WTC11 (cell line): ENCODE data around the gene MYLK. TPM values are rescaled to one million over a fixed set of nuclear protein-coding genes. Genes with fewer than 3 reads are reported as not detected.

Experiments used
- ATAC-seq: fragments of 200-7000 bp; cut with Tn5 transposase; 2 replicates; pipeline ENCODE4 v1.10.0; 2021; ENCODE audit warnings: mild to moderate bottlenecking, moderate library complexity
- CTCF ChIA-PET: fragments of 300-600 bp; sonication (Branson Sonifier 250); formaldehyde crosslinking; loops from one replicate; lab custom pipeline; 2021; ENCODE audit warnings: antibody characterized with exemption; lab: Charles Lee
- POLR2A ChIA-PET: fragments of 350-600 bp; sonication (Branson Sonifier 250); formaldehyde crosslinking; loops from one replicate; lab custom pipeline; 2021; ENCODE audit warnings: antibody characterized with exemption; lab: Charles Lee
- DNase-seq: peaks from one replicate; pipeline ENCODE4 v3.0.0; 2021; ENCODE audit warnings: low spot score
- H3K27ac Mint-ChIP-seq: 2 replicates; pipeline ENCODE4 v1.8.0; 2021; ENCODE audit warnings: mixed read lengths
- H3K27me3 Mint-ChIP-seq: 2 replicates; pipeline ENCODE4 v1.8.0; 2021; ENCODE audit warnings: low read depth, mild to moderate bottlenecking, moderate library complexity, mixed read lengths
- H3K36me3 Mint-ChIP-seq: 2 replicates; pipeline ENCODE4 v1.8.0; 2021; ENCODE audit warnings: mixed read lengths
- H3K4me1 Mint-ChIP-seq: 2 replicates; pipeline ENCODE4 v1.8.0; 2022; ENCODE audit warnings: mixed read lengths
- H3K4me3 Mint-ChIP-seq: 2 replicates; pipeline ENCODE4 v1.8.0; 2021; ENCODE audit warnings: mild to moderate bottlenecking, moderate library complexity, mixed read lengths
- H3K9me3 Mint-ChIP-seq: 2 replicates; pipeline ENCODE4 v1.8.0; 2021; ENCODE audit warnings: mixed read lengths
- CBFB ChIP-seq: sonication (generic); formaldehyde crosslinking; IDR thresholded peaks from 2 replicates; pipeline ENCODE4 v1.8.1; 2022; ENCODE audit warnings: mild to moderate bottlenecking, low read depth, missing genetic modification reagents
- FOXJ3 ChIP-seq: sonication (generic); formaldehyde crosslinking; IDR thresholded peaks from 2 replicates; pipeline ENCODE4 v1.9.0; 2021; ENCODE audit warnings: missing genetic modification reagents, mild to moderate bottlenecking, borderline replicate concordance
- FOXP1 ChIP-seq: sonication (generic); formaldehyde crosslinking; IDR thresholded peaks from 2 replicates; pipeline ENCODE4 v1.8.0; 2022; ENCODE audit warnings: missing genetic modification reagents, mild to moderate bottlenecking, moderate library complexity, borderline replicate concordance
- HMGA2 ChIP-seq: fragments of 250-450 bp; sonication (Bioruptor Pico); IDR thresholded peaks from 2 replicates; pipeline ENCODE4 v1.4.0; 2021; ENCODE audit warnings: mild to moderate bottlenecking, moderate library complexity
- KAT7 ChIP-seq: sonication (generic); formaldehyde crosslinking; IDR thresholded peaks from 2 replicates; pipeline ENCODE4 v1.8.1; 2023; ENCODE audit warnings: missing genetic modification reagents, mild to moderate bottlenecking, borderline replicate concordance
- MXD4 ChIP-seq: fragments of 250-450 bp; sonication (Bioruptor Pico); IDR thresholded peaks from 2 replicates; pipeline ENCODE4 v1.8.0; 2021; ENCODE audit warnings: mild to moderate bottlenecking, moderate library complexity, borderline replicate concordance
- MYBL2 ChIP-seq: sonication (generic); formaldehyde crosslinking; IDR thresholded peaks from 2 replicates; pipeline ENCODE4 v1.8.1; 2023; ENCODE audit warnings: mild to moderate bottlenecking, moderate library complexity, missing genetic modification reagents
- NFYB ChIP-seq: sonication (generic); formaldehyde crosslinking; conservative IDR thresholded peaks from 2 replicates; pipeline ENCODE4 v1.8.0; 2022; ENCODE audit warnings: low read depth, missing genetic modification reagents
- NR3C1 ChIP-seq: sonication (generic); formaldehyde crosslinking; conservative IDR thresholded peaks from 2 replicates; pipeline ENCODE4 v1.8.1; 2023; ENCODE audit warnings: low read depth, mild to moderate bottlenecking, missing genetic modification reagents
- PRRX2 ChIP-seq: fragments of 250-450 bp; sonication (Bioruptor Pico); IDR thresholded peaks from 2 replicates; pipeline ENCODE4 v1.8.0; 2021; ENCODE audit warnings: mild to moderate bottlenecking
- SMAD3 ChIP-seq: sonication (generic); formaldehyde crosslinking; IDR thresholded peaks from 2 replicates; pipeline ENCODE4 v1.8.0; 2022; ENCODE audit warnings: missing genetic modification reagents, mild to moderate bottlenecking, borderline replicate concordance
- SOX15 ChIP-seq: fragments of 250-450 bp; sonication (Bioruptor Pico); IDR thresholded peaks from 2 replicates; pipeline ENCODE4 v1.9.0; 2021; ENCODE audit warnings: mild to moderate bottlenecking
- ZBTB21 ChIP-seq: sonication (generic); formaldehyde crosslinking; IDR thresholded peaks from 2 replicates; pipeline ENCODE4 v1.8.1; 2023; ENCODE audit warnings: mild to moderate bottlenecking, missing genetic modification reagents, borderline replicate concordance
- ZNF263 ChIP-seq: sonication (generic); formaldehyde crosslinking; IDR thresholded peaks from 2 replicates; pipeline ENCODE4 v1.8.1; 2022; ENCODE audit warnings: low read depth, mild to moderate bottlenecking, moderate library complexity, missing genetic modification reagents
- ZNF416 ChIP-seq: fragments of 250-450 bp; sonication (Bioruptor Pico); IDR thresholded peaks from 2 replicates; pipeline ENCODE4 v1.9.0; 2021; ENCODE audit warnings: mild to moderate bottlenecking, inconsistent platforms
- total RNA-seq: library from RNA; stranded (reverse); gene quantifications from 3 replicates; pipeline ENCODE4 v1.2.3, GENCODE V29; 2021
- TF ChIP-seq, protein P1 (sequence below): fragments of 250-450 bp; sonication (Bioruptor Pico); IDR thresholded peaks from 2 replicates; pipeline ENCODE4 v1.9.0; 2021; ENCODE audit warnings: mild to moderate bottlenecking, borderline replicate concordance
- TF ChIP-seq, protein P2 (sequence below): fragments of 250-450 bp; sonication (Bioruptor Pico); conservative IDR thresholded peaks from 2 replicates; pipeline ENCODE4 v1.9.0; 2021; ENCODE audit warnings: mild to moderate bottlenecking
- TF ChIP-seq, protein P3 (sequence below): fragments of 200-600 bp; IDR thresholded peaks from 2 replicates; pipeline ENCODE4 v1.8.0; 2022; ENCODE audit warnings: antibody characterized with exemption
- TF ChIP-seq, protein P4 (sequence below): sonication (generic); formaldehyde crosslinking; IDR thresholded peaks from 2 replicates; pipeline ENCODE4 v1.8.1; 2022; ENCODE audit warnings: low read depth, missing genetic modification reagents, borderline replicate concordance
- TF ChIP-seq, protein P5 (sequence below): fragments of 250-450 bp; sonication (Bioruptor Pico); IDR thresholded peaks from 2 replicates; pipeline ENCODE4 v1.8.0; 2021; ENCODE audit warnings: mild to moderate bottlenecking

MYLK gene
- total RNA-seq, 1 experiment from 2014 or later: 10.4 TPM

DNA sequence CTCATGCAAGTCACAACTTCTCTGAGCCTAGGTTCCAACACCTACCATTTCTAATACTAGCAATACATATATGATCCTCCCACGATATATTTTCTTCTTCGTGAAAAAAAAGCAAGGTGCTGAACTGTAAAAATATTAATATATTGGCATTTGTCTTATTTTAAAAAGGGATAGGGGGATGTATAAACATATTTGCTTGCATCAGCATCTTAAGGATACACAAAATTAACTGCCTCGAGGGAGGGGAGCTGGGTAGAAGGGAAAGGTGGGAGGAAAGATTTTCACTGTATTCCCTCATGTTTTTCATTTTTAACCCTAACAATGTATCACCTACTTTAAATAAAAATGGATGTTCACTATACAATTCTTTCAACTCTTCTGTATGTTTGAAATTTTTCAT lies 300.6 kb downstream of the MYLK start (continued):
- TF ChIP-seq, protein P1, sequence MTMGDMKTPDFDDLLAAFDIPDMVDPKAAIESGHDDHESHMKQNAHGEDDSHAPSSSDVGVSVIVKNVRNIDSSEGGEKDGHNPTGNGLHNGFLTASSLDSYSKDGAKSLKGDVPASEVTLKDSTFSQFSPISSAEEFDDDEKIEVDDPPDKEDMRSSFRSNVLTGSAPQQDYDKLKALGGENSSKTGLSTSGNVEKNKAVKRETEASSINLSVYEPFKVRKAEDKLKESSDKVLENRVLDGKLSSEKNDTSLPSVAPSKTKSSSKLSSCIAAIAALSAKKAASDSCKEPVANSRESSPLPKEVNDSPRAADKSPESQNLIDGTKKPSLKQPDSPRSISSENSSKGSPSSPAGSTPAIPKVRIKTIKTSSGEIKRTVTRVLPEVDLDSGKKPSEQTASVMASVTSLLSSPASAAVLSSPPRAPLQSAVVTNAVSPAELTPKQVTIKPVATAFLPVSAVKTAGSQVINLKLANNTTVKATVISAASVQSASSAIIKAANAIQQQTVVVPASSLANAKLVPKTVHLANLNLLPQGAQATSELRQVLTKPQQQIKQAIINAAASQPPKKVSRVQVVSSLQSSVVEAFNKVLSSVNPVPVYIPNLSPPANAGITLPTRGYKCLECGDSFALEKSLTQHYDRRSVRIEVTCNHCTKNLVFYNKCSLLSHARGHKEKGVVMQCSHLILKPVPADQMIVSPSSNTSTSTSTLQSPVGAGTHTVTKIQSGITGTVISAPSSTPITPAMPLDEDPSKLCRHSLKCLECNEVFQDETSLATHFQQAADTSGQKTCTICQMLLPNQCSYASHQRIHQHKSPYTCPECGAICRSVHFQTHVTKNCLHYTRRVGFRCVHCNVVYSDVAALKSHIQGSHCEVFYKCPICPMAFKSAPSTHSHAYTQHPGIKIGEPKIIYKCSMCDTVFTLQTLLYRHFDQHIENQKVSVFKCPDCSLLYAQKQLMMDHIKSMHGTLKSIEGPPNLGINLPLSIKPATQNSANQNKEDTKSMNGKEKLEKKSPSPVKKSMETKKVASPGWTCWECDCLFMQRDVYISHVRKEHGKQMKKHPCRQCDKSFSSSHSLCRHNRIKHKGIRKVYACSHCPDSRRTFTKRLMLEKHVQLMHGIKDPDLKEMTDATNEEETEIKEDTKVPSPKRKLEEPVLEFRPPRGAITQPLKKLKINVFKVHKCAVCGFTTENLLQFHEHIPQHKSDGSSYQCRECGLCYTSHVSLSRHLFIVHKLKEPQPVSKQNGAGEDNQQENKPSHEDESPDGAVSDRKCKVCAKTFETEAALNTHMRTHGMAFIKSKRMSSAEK: no peak
- TF ChIP-seq FOXP1 (CRISPR knock-in tag) (no peak), FOXJ3 (CRISPR knock-in tag) (no peak), KAT7 (CRISPR knock-in tag) (no peak), ZBTB21 (CRISPR knock-in tag) (no peak), SMAD3 (CRISPR knock-in tag) (no peak), CBFB (CRISPR knock-in tag) (no peak), ZNF263 (CRISPR knock-in tag) (no peak), HMGA2 (no peak), SOX15 (CRISPR knock-in tag) (no peak)
- TF ChIP-seq, protein P2, sequence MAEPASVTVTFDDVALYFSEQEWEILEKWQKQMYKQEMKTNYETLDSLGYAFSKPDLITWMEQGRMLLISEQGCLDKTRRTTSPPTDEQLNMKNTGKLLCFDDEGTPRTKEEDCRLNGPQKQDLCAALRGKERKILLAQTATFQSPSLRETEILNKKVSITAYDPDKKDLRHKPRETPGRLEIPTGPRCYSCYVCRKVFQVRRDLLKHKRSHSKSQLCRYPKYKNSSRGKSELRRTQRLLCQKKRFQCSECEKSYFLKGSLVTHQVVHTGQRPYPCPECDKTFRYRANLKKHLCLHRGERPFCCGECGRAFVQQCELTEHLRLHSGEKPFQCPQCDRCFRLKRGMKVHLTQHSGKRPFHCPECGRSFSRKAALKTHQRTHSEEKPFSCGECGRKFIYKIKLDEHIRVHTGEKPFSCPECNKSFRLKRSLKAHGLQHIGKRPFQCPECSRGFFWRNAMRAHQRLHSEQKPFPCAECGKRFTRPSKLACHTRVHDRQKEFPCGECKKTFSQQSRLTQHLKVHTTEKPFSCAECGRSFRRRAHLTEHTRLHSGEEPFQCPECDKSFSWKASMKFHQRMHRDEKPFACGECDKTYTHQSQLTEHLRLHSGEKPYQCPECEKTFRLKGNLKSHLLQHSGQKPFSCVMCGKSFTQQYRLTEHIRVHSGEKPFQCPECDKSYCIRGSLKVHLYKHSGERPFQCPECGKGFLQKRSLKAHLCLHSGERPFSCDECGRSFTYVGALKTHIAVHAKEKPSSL (CRISPR knock-in tag): no peak
- TF ChIP-seq, protein P3, sequence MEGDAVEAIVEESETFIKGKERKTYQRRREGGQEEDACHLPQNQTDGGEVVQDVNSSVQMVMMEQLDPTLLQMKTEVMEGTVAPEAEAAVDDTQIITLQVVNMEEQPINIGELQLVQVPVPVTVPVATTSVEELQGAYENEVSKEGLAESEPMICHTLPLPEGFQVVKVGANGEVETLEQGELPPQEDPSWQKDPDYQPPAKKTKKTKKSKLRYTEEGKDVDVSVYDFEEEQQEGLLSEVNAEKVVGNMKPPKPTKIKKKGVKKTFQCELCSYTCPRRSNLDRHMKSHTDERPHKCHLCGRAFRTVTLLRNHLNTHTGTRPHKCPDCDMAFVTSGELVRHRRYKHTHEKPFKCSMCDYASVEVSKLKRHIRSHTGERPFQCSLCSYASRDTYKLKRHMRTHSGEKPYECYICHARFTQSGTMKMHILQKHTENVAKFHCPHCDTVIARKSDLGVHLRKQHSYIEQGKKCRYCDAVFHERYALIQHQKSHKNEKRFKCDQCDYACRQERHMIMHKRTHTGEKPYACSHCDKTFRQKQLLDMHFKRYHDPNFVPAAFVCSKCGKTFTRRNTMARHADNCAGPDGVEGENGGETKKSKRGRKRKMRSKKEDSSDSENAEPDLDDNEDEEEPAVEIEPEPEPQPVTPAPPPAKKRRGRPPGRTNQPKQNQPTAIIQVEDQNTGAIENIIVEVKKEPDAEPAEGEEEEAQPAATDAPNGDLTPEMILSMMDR: no peak
- TF ChIP-seq, protein P4, sequence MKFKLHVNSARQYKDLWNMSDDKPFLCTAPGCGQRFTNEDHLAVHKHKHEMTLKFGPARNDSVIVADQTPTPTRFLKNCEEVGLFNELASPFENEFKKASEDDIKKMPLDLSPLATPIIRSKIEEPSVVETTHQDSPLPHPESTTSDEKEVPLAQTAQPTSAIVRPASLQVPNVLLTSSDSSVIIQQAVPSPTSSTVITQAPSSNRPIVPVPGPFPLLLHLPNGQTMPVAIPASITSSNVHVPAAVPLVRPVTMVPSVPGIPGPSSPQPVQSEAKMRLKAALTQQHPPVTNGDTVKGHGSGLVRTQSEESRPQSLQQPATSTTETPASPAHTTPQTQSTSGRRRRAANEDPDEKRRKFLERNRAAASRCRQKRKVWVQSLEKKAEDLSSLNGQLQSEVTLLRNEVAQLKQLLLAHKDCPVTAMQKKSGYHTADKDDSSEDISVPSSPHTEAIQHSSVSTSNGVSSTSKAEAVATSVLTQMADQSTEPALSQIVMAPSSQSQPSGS (CRISPR knock-in tag): no peak

DNA sequence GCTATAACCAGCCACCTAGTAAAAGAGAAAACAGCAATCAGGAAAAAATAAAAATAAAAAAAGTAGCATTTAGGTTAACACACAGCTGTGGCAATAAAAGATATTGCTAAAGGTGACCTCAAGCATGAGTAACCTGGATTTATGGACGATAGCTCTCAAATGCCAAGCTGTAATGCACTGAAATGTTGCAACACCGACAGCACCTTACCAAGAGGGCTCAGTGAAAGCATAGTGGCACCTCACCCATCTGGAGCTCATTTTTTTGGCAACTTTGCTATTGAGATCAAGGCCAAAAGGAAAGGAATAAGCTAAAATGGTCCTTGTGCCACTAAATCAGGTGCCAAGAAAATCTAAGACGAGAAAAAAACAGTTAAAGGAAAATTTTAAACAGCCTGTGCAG lies 301.8 kb downstream of the MYLK start:
- POLR2A ChIA-PET: no interaction called here
- no peak for TF ChIP-seq MYBL2 (CRISPR knock-in tag)
- no peak for TF ChIP-seq NFYB
- TF ChIP-seq, protein P2 (CRISPR knock-in tag): no peak
- TF ChIP-seq ZNF416 (CRISPR knock-in tag): no peak
- TF ChIP-seq, protein P5, sequence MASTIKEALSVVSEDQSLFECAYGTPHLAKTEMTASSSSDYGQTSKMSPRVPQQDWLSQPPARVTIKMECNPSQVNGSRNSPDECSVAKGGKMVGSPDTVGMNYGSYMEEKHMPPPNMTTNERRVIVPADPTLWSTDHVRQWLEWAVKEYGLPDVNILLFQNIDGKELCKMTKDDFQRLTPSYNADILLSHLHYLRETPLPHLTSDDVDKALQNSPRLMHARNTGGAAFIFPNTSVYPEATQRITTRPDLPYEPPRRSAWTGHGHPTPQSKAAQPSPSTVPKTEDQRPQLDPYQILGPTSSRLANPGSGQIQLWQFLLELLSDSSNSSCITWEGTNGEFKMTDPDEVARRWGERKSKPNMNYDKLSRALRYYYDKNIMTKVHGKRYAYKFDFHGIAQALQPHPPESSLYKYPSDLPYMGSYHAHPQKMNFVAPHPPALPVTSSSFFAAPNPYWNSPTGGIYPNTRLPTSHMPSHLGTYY: no peak
- TF ChIP-seq MXD4 (CRISPR knock-in tag): no peak
- TF ChIP-seq KAT7 (CRISPR knock-in tag): no peak
- no peak for TF ChIP-seq NR3C1 (CRISPR knock-in tag)
- TF ChIP-seq PRRX2 (CRISPR knock-in tag): no peak

More for the DNA sequence above, 301.8 kb downstream of the MYLK start:
- no peak for ATAC-seq
- no peak for DNase-seq
- H3K9me3 Mint-ChIP-seq: peaks cover 3% of the 10 kb centered on the region; the same call in 1 of the 2 replicates
- H3K27me3 Mint-ChIP-seq: no peaks in the 10 kb centered on the region
- peaks cover 22% of the 10 kb centered on the region for H3K4me1 Mint-ChIP-seq
- H3K4me3 Mint-ChIP-seq: no peak overlapping the region
- peaks cover 30% of the 10 kb centered on the region for H3K36me3 Mint-ChIP-seq
- H3K27ac Mint-ChIP-seq: no peak overlapping the region
- CTCF ChIA-PET: interaction anchor here (0.6 to 4.8 kb wide), 5 partner anchors 11 to 137 kb away, joined by 3 to 36 read pairs (median 4); no protein-coding TSS in a partner anchor
